HFF-Myc (cell line): ENCODE data around the gene SOS2.
A peak's percentile ranks its signal among the peaks of the same experiment; 100 is the strongest.

Source experiments
- DNase-seq: peaks from one replicate; pipeline ENCODE4 v3.0.0-alpha.2; 2011; ENCODE audit warnings: low read depth; ENCODE audit errors: extremely low read depth
- H3K4me3 ChIP-seq: replicated peaks from 2 replicates; pipeline ENCODE4 v1.5.1; 2011; ENCODE audit warnings: low read depth, mild to moderate bottlenecking, control low read depth, low read length
- CTCF ChIP-seq: IDR thresholded peaks from 2 replicates; pipeline ENCODE4 v1.5.1; 2012; ENCODE audit warnings: mild to moderate bottlenecking, low read depth, low read length, control low read depth; ENCODE audit errors: missing control alignments

The SOS2 gene

GRCh38 chr14:50242566-50243310 is 11.4 kb upstream of the SOS2 start:
- no peak overlapping the region for H3K4me3 ChIP-seq
- TF ChIP-seq CTCF = no peak
- no peak for DNase-seq

GRCh38 chr14:50242096-50242495 is 10.7 kb upstream of the SOS2 start:
- H3K4me3 ChIP-seq = no peak overlapping the region
- no peak for TF ChIP-seq CTCF

GRCh38 chr14:50237427-50237826 is 6.0 kb upstream of the SOS2 start:
- DNase-seq = no peak
- H3K4me3 ChIP-seq = no peak overlapping the region
- TF ChIP-seq CTCF = no peak

More at GRCh38 chr14:50242096-50242495, 10.7 kb upstream of the SOS2 start:
- DNase-seq = no peak

- no peak for TF ChIP-seq CTCF
- DNase-seq = no peak
- H3K4me3 ChIP-seq = no peak overlapping the region
These were observed 2.5 kb upstream of the SOS2 start for GRCh38 chr14:50233951-50234250.

- H3K4me3 ChIP-seq = no peak overlapping the region
- TF ChIP-seq CTCF = no peak
- DNase-seq = no peak
These were observed 2.0 kb upstream of the SOS2 start for GRCh38 chr14:50233166-50233950.

GRCh38 chr14:50232276-50232642 is 881 bp upstream of the SOS2 start:
- TF ChIP-seq CTCF = no peak
- H3K4me3 ChIP-seq = peak overlapping the region; percentile 71
- no peak for DNase-seq
